NCI-H748 (cell line): ENCODE measurements around the gene CHD5.

ENCODE experiments used
- DNase-seq: peaks from one replicate; lab custom pipeline; 2025; ENCODE audit not compliant: unreplicated experiment; lab: John Stamatoyannopoulos, UW

Gene CHD5

DNA sequence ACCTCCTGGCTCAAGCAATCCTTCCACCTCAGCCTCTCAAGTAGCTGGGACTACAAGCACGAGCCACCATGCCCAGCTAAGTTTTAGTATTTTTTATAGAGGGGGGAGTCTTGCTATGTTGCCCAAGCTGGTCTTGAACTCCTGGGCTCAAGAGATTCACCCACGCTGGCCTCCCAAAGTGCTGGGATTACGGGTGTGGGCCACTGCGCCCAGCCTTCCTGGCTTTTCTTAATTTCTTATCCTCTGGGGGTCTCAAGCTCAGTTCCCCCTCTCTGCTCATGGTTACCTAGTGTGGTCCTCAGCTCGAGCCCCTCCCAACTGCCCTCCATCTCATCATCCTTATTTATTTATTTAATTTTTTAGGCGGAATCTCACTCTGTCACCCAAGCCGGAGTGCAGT is 22.1 kb upstream of the CHD5 start:
- DNase-seq, result no peak

DNA sequence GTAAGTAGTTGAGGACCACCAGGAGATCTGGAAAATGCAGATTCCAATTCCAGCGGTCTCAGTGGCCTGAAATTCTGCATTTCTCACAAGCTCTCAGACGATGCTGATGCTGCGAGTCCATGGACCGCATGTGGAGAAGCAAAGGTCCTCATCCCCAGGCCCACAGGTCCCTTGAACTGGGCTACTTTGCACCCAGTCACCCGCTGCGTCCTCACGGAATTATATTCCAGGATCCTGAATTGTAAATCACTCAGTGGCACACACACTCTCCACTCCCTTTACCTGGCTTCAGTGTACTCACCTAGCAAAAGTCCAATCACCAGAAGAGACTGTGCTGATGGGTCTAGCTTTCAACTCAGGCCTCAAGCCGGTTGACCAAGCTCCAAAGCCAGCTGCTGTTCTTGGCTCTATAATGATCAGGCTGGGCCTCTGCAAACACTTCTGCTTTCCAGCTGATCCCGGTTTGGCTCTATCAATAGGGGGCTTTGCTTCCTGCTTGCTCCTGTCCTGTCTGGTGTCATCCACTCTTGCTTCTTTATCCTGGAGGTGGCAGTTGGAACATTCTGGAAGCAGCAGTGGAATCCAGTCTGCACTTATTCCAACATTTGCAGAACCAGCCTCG is 20.2 kb upstream of the CHD5 start:
- DNase-seq, result no peak

- DNase-seq, result peak; percentile 98
Measured at GRCh38 chr1:6199298-6200187, 19.4 kb upstream of the CHD5 start, which contains the start of gene RPL22. Gene RPL22 (minus strand): TSS chr1:6199595. CDS start chr1:6199573, 22 bp downstream.

DNA sequence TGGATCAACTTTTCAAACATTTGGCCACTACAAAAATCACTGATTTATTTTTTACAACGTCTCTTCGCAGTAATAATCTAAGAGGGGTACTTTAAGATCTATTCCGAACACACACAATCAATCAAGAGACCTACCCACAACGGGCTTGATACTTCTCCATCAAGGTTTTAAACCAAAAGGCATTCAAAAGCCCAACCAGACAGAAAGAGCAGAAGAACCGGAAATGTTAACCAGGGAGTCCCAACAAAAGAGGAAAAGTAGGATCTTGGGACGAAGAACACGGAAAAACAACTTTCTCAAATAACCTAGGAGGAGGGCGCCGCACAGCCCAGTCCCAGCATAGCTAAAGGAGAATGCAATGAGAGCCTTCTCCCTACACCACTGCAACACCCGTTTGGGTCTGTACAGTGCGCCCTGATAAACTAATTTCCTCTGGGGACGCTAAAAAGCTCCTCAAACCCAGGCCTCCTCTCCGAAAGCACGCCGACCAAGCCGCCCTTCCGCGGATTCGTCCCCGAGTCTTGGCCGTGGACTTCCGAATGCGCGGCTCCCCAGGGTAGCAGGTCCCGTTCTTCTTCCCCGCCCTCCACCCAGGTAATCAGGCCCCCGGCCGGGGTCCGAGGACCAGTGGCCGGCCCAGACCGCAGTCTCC is 18.7 kb upstream of the CHD5 start:
- peak; percentile 24 for DNase-seq

GRCh38 chr1:6197746-6198427 is 17.8 kb upstream of the CHD5 start:
- DNase-seq, result no peak

GRCh38 chr1:6191968-6192367 is 11.8 kb upstream of the CHD5 start:
- DNase-seq, result no peak

DNA sequence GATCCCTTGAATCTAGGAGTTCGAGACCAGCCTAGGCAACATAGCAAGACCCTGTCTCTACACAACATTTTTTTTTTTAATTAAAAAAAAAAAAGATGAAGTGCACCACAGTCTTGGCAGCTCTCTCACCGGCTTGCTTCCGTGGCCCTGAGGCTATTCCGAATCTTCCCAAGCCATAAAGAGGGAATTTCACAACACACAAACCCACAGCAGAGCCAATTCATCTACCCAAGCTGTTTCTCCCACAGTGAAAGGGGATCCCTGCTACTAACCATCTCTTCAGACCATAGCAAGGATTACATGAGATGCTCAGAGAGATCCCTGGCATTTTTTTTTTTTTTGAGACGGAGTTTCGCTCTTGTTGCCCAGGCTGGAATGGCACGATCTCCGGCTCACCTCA is 8.3 kb upstream of the CHD5 start:
- no peak for DNase-seq

DNA sequence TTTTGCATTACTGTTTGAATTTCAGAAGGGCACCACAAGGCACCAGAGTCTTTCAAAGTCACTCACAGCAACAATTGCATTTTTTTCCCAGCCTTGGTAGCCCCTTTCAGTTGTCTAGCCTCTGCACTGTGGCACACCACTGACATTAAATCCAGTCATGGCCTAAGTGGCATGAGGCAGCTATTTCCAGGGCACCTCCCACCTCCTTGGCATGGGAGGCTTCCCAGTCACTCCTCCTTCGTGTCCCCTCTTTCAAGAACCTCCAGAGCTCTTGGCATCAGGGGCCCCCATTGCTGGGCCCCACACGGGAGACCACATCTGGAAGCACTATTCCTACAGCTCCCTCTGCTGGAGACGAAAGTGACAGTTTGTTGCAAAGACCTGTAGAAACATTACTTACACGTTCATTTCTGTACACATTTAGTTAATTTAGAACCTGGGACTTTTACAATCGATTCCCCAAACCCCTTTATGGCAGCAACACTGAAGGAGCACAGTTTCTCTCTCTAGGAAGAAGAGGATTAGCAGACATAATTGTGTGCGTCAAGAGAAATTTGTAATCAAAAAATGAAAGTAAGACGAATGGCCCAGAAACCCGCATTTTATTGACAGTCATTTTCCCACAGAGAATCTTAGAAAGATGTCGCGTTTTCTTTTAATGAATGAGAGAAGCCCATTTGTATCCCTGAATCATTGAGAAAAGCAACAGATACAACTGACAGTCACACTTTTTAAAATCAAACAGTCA is 5.7 kb upstream of the CHD5 start:
- no peak for DNase-seq

DNA sequence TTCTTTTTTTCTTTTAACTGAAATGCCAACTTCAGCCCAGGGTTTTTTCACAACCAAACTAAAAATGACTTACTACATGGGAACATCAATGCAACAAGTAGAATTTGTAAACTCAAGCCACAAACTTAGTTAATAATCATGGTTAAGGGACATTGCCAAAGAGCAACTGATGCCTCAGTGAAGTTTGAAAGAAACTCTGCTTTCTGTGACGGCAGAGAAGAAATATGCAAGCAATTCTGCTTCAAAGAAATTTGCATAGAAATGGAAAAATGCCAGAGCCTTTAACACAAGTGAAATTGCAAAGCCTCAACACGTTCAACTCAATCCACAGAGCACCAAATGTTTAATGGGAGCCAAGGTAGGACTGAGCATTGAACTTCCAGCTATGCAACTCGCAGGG is 5.0 kb upstream of the CHD5 start:
- DNase-seq, result no peak

GRCh38 chr1:6184083-6184783 is 4.1 kb upstream of the CHD5 start:
- DNase-seq, result no peak

GRCh38 chr1:6183520-6183989 is 3.4 kb upstream of the CHD5 start:
- DNase-seq, result no peak

- no peak for DNase-seq
Measured at GRCh38 chr1:6181347-6181770, 1.2 kb upstream of the CHD5 start.

DNA sequence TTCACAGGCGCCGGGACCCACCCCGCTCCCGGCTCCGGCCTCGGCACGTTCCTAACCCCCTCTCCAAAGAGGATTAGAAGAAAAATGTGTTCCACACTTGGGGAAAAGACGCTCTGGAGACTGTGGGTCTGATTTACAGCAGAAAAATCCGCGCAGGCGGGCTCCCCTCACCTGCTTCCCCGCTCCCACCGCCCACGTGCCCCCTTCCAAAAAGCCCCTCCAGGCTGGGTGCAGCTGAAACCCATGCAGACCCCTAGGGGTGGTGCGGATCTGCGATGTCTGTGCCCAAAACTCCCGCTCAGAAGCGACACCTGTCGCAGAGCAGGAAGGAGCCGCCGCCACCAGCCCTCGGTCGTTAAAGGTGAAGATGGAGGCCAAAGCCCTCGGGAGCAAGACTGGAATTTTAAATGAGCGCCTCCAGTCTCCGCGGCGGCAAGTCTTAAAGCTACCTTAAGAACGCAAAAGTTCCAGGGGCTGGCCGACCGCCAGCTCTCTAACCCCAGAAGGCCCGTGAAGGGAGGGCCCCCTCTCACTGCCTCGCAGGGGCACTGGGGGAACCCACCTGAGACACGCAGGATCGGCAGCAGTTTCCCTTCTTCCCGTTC is 688 bp upstream of the CHD5 start:
- DNase-seq, result peak; percentile 14

DNA sequence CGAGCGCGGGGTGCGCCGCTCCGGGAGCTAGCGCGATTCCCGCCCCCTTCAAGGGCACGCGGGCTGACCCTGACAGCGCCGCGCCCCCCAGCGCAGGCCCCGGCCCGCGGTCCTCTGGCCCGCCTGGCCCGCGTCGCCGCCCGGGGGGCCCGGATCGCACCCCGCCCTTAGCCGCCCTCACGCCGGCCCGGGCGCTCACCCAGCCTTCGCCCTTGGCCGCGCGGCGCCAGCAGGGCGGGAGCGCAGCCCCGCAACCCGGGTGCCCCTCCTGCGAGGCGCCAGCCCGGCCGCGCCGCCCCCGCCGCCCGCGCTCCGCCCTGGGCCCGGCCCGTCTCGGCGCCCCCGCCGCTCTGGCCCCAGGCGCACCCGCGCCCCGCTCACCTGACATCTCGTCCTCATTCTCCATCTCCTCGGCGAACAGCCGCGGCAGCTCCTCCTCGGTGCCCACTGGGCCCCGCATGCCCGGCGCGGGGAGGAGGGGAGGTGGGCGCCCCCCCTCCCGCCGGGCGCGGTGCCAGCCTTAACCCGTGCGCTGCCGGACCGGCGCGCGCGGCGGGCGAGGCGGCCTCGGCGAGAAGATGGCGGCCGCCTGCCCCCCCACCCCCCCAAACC is 451 bp downstream of the CHD5 start:
- no peak for DNase-seq

DNA sequence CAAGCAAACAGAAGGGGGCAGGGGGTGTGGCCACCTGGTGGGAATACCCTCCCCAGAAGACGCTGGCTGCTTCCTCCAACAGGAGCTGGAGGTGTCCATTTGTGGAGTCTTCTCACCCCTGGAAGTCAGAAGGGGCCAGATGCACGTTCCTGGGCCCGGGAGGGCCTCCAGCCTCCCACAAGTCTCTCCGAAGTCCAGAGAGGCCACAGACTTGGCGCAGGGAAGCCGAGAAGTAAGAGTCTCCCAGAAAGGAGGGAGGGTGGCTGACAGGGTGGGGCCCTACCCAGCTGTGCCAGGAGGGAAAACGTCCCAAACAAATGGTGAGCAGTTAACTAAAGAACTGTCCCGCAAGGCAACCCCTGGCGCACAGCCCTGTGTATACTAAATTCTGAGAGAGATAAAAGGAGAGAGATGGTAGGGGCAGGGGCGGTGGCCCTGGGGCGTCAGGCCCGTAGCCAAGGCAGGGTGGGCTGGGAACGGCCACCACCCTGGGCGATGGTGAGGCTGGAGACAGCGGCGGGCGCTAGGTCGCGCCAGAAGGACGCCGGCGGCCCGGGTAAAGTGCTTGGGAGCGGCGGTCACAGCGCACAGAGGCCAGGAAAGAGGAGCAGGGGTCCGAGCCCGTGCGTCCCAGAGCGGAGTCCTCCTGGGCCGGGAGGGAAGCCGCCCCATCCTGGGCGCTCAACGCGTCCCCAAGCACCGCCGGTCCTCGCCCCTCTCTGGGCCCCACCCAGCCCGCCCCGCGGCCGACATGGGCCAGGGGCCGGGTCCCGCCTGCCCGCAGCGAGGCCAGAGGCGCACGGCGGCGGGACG is 1.2 kb downstream of the CHD5 start:
- peak; percentile 29 for DNase-seq

- no peak for DNase-seq
Measured at GRCh38 chr1:6177681-6178380, 2.3 kb downstream of the CHD5 start.

DNA sequence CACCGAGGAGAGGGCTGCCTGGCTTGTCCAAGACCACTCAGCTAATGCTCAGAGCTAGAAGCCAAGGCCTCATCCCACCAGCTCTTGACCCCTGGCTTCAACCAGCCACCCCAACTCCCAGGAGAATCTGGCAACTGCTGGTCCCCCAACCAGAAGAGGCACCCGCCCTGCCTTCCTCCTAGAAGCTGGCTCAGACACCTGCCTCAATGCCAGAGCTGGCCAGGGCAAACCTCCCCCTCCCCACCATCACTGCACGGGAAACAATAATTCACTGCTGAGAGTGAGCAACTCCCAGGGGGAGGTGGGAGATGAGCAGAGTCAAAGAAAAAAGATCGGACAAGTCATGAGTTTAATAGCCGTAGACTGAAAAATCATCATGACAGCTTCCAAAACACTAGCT is 3.3 kb downstream of the CHD5 start:
- DNase-seq, result no peak

- DNase-seq, result no peak
Measured at GRCh38 chr1:6175411-6175828, 4.7 kb downstream of the CHD5 start.
